WTC11 (cell line): ENCODE results near the gene CPXM2.

ENCODE experiments used
- CBFB ChIP-seq: sonication (generic); formaldehyde crosslinking; IDR thresholded peaks from 2 replicates; pipeline ENCODE4 v1.8.1; 2022; ENCODE audit warnings: mild to moderate bottlenecking, low read depth, missing genetic modification reagents
- CREB1 ChIP-seq: sonication (generic); formaldehyde crosslinking; IDR thresholded peaks from 2 replicates; pipeline ENCODE4 v1.8.0; 2023; ENCODE audit warnings: mild to moderate bottlenecking, missing genetic modification reagents
- TF ChIP-seq, protein P1 (sequence below): fragments of 200-600 bp; IDR thresholded peaks from 2 replicates; pipeline ENCODE4 v1.8.0; 2022; ENCODE audit warnings: antibody characterized with exemption
- TF ChIP-seq, protein P2 (sequence below): sonication (generic); formaldehyde crosslinking; IDR thresholded peaks from 2 replicates; pipeline ENCODE4 v1.8.1; 2023; ENCODE audit warnings: mild to moderate bottlenecking, missing genetic modification reagents, moderate library complexity
- TF ChIP-seq, protein P3 (sequence below): sonication (generic); formaldehyde crosslinking; IDR thresholded peaks from 2 replicates; pipeline ENCODE4 v1.8.0; 2023; ENCODE audit warnings: mild to moderate bottlenecking, missing genetic modification reagents

DNA sequence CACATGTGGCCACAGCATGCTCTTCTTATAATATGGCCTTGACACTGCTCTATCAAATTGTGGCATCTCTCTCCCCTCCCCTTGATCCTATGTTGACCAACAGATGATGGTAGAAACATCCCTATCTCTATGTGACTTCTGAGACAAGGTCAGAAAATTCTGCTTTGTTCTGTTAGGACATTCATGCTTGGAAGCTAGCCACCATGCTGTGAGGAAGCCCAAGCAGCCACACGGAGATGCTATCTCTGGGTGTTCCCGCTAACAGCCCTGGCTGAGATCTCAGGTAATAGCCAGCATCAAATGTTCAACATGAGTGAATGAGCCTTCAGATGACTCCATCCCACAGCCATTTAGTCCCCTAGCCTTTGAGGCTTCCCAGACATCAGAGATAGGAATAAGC lies 36.8 kb upstream of the CPXM2 start:
- TF ChIP-seq, protein P1, sequence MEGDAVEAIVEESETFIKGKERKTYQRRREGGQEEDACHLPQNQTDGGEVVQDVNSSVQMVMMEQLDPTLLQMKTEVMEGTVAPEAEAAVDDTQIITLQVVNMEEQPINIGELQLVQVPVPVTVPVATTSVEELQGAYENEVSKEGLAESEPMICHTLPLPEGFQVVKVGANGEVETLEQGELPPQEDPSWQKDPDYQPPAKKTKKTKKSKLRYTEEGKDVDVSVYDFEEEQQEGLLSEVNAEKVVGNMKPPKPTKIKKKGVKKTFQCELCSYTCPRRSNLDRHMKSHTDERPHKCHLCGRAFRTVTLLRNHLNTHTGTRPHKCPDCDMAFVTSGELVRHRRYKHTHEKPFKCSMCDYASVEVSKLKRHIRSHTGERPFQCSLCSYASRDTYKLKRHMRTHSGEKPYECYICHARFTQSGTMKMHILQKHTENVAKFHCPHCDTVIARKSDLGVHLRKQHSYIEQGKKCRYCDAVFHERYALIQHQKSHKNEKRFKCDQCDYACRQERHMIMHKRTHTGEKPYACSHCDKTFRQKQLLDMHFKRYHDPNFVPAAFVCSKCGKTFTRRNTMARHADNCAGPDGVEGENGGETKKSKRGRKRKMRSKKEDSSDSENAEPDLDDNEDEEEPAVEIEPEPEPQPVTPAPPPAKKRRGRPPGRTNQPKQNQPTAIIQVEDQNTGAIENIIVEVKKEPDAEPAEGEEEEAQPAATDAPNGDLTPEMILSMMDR = no peak
- TF ChIP-seq, protein P2, sequence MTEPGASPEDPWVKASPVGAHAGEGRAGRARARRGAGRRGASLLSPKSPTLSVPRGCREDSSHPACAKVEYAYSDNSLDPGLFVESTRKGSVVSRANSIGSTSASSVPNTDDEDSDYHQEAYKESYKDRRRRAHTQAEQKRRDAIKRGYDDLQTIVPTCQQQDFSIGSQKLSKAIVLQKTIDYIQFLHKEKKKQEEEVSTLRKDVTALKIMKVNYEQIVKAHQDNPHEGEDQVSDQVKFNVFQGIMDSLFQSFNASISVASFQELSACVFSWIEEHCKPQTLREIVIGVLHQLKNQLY (CRISPR knock-in tag) = no peak
- TF ChIP-seq CBFB (no peak), CREB1 (no peak)
- TF ChIP-seq, protein P3, sequence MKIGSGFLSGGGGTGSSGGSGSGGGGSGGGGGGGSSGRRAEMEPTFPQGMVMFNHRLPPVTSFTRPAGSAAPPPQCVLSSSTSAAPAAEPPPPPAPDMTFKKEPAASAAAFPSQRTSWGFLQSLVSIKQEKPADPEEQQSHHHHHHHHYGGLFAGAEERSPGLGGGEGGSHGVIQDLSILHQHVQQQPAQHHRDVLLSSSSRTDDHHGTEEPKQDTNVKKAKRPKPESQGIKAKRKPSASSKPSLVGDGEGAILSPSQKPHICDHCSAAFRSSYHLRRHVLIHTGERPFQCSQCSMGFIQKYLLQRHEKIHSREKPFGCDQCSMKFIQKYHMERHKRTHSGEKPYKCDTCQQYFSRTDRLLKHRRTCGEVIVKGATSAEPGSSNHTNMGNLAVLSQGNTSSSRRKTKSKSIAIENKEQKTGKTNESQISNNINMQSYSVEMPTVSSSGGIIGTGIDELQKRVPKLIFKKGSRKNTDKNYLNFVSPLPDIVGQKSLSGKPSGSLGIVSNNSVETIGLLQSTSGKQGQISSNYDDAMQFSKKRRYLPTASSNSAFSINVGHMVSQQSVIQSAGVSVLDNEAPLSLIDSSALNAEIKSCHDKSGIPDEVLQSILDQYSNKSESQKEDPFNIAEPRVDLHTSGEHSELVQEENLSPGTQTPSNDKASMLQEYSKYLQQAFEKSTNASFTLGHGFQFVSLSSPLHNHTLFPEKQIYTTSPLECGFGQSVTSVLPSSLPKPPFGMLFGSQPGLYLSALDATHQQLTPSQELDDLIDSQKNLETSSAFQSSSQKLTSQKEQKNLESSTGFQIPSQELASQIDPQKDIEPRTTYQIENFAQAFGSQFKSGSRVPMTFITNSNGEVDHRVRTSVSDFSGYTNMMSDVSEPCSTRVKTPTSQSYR (CRISPR knock-in tag) = no peak
